Measurements from ENCODE around the gene ELAPOR1. TPM values are rescaled to one million over a fixed set of nuclear protein-coding genes. Genes with fewer than 3 reads are reported as not detected.

The ELAPOR1 gene
- total and polyA plus RNA-seq, 9 of the 15 experiments (the other 6 are each of a cell fraction or from before 2014, with no cell fraction given) = 0.07 to 1.2 (median 0.18) TPM

DNA sequence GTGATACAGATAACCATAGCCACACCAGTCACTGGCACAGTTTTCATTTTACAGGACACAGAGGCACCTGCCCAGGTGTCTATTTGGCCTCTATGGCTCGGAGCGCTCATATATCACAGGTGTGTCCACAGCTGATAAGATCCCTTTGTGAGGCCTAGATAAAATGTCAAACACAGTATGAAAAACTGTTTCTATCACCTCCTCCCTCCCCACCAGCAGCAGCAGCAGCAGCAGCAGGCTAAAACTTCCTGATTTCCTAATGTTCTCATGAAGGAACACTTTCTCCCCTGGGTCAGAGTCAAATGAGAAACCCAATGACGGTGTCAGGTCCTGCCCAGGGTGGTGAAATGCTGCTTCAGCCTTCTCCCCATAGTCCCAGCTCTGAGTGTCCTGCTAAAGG is 24.4 kb downstream of the ELAPOR1 start:
- no peak overlapping the region for H3K4me3 ChIP-seq
- CTCF ChIA-PET (ENCODE audit: low intra/inter-chr PET ratio) = no interaction called here
- H3K79me2 ChIP-seq (ENCODE audit: control insufficient read depth, insufficient read depth, low read length) = no peaks in the 10 kb centered on the region
- no peaks in the 10 kb centered on the region for H3K9me3 ChIP-seq (replicated peaks; ENCODE audit: control insufficient read depth, insufficient read depth, low read depth, low read length)
- FAIRE-seq (no peak), ATAC-seq (no peak), DNase-seq (ENCODE audit: extremely low read depth in 1 of 4, low spot score in 3 of 4) (no peak)
- no peaks in the 10 kb centered on the region for H4K20me1 ChIP-seq (replicated peaks; ENCODE audit: control insufficient read depth, insufficient read depth, low read length)
- H3K9ac ChIP-seq (ENCODE audit: insufficient read depth in 1 of 2, low read depth in 2 of 2, low read length in 2 of 2) = peak overlapping the region; percentile 11 to 63; a peak in 1 of 4 replicates
- peaks cover 22 to 30% of the 10 kb centered on the region in 2 experiments; a peak in 3 of 5 replicates for H3K4me1 ChIP-seq (replicated peaks in 1 of 2; ENCODE audit: control insufficient read depth in 2 of 2, insufficient read depth in 2 of 2, low read length in 2 of 2)
- intact Hi-C loops (cut with micrococcal nuclease) = no loop called here
- in situ Hi-C loops (cut with MboI) = no loop called here
- no peaks in the 10 kb centered on the region for H3K9me1 ChIP-seq (ENCODE audit: control insufficient read depth, insufficient read depth, low read length)
- no peaks in the 10 kb centered on the region for H3K36me3 ChIP-seq (ENCODE audit: control insufficient read depth, insufficient read depth, low read length)
- no peak overlapping the region for H3K27ac ChIP-seq (ENCODE audit: extremely low read depth, low read depth, low read length)
- H3K27me3 ChIP-seq (ENCODE audit: control insufficient read depth in 2 of 2, insufficient read depth in 2 of 2, low read length in 2 of 2) = no peaks in the 10 kb centered on the region
- POLR2A ChIA-PET = interaction anchor here (0.5 to 1.9 kb wide), 4 partner anchors 13 to 38 kb away, joined by 3 to 6 read pairs (median 4); no protein-coding TSS in a partner anchor
- H3K4me2 ChIP-seq (ENCODE audit: insufficient read depth, low read length) = no peak overlapping the region
- TF ChIP-seq ZEB2 (IDR thresholded peaks at IDR 0.05) (peak; percentile 78), CTBP1 (IDR thresholded peaks at IDR 0.05; ENCODE audit: borderline replicate concordance) (peak; percentile 41; the same call in 1 of the 2 replicates), ZNF3 (CRISPR knock-in tag; IDR thresholded peaks at IDR 0.05) (no peak), CBFA2T2 (conservative IDR thresholded peaks at IDR 0.05) (peak; percentile 38), CBFA2T3 (IDR thresholded peaks at IDR 0.05) (peak; percentile 53), TEAD4 (IDR thresholded peaks at IDR 0.05; ENCODE audit: low read length) (0 out of 2 replicates have a peak, but pooled peaks have one; percentile 34), TEAD4 (CRISPR knock-in tag; IDR thresholded peaks at IDR 0.05; ENCODE audit: borderline replicate concordance) (no peak), NBN (IDR thresholded peaks at IDR 0.05; ENCODE audit: low read depth) (no peak), SOX6 (IDR thresholded peaks at IDR 0.05) (peak; percentile 78), MEIS2 (IDR thresholded peaks at IDR 0.05; ENCODE audit: partially characterized antibody) (peak; percentile 52), ZKSCAN3 (CRISPR knock-in tag; IDR thresholded peaks at IDR 0.05) (no peak)
- TF ChIP-seq, protein P1, sequence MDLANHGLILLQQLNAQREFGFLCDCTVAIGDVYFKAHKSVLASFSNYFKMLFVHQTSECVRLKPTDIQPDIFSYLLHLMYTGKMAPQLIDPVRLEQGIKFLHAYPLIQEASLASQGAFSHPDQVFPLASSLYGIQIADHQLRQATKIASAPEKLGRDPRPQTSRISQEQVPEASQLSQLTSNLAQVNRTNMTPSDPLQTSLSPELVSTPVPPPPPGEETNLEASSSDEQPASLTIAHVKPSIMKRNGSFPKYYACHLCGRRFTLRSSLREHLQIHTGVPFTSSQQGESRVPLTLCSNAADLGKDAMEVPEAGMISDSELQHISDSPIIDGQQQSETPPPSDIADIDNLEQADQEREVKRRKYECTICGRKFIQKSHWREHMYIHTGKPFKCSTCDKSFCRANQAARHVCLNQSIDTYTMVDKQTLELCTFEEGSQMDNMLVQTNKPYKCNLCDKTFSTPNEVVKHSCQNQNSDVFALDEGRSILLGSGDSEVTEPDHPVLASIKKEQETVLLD (IDR thresholded peaks at IDR 0.05) = 0 out of 2 replicates have a peak, but pooled peaks have one; percentile 32
- TF ChIP-seq, protein P2, sequence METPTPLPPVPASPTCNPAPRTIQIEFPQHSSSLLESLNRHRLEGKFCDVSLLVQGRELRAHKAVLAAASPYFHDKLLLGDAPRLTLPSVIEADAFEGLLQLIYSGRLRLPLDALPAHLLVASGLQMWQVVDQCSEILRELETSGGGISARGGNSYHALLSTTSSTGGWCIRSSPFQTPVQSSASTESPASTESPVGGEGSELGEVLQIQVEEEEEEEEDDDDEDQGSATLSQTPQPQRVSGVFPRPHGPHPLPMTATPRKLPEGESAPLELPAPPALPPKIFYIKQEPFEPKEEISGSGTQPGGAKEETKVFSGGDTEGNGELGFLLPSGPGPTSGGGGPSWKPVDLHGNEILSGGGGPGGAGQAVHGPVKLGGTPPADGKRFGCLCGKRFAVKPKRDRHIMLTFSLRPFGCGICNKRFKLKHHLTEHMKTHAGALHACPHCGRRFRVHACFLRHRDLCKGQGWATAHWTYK (CRISPR knock-in tag; IDR thresholded peaks at IDR 0.05) = no peak
- TF ChIP-seq, protein P3, sequence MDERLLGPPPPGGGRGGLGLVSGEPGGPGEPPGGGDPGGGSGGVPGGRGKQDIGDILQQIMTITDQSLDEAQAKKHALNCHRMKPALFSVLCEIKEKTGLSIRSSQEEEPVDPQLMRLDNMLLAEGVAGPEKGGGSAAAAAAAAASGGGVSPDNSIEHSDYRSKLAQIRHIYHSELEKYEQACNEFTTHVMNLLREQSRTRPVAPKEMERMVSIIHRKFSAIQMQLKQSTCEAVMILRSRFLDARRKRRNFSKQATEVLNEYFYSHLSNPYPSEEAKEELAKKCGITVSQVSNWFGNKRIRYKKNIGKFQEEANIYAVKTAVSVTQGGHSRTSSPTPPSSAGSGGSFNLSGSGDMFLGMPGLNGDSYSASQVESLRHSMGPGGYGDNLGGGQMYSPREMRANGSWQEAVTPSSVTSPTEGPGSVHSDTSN (CRISPR knock-in tag; IDR thresholded peaks at IDR 0.05; ENCODE audit: low read depth) = no peak
- TF ChIP-seq, protein P3 (tag; conservative IDR thresholded peaks at IDR 0.05; ENCODE audit: low read depth) = 0 out of 2 replicates have a peak, but pooled peaks have one; percentile 19
- H2AFZ ChIP-seq (ENCODE audit: low read depth, low read length) = peak overlapping the region; percentile 72
- no TSS peak for BruUV-seq (replicated peaks)
- WGBS (ENCODE audit: insufficient coverage, low coverage, missing lambda C conversion rate) = 2% methylated on average over 3 of the region's 3 CpGs

All from K562 (cell line).